HG02840 (cell line): Measurements from ENCODE around the gene BTBD6.

Experiments
- ATAC-seq: cut with Tn5 transposase; IDR thresholded peaks from one replicate; pipeline ENCODE4 v1.9.1; 2021; ENCODE audit warnings: mild to moderate bottlenecking, moderate library complexity, moderate number of reproducible peaks; ENCODE audit not compliant: unreplicated experiment, low FRiP score

BTBD6 gene

GRCh38 chr14:105248368-105249181, at the start of gene BTBD6:
Gene BTBD6, plus strand, starts transcription at chr14:105248533. Its CDS starts 179 bp downstream, at chr14:105248712.
- ATAC-seq: peak; percentile 85

GRCh38 chr14:105198588-105198987, 49.7 kb upstream of the BTBD6 start:
- ATAC-seq: no peak

GRCh38 chr14:105199093-105199492, 49.2 kb upstream of the BTBD6 start:
- ATAC-seq: no peak

GRCh38 chr14:105200074-105200473, 48.3 kb upstream of the BTBD6 start:
- ATAC-seq: no peak

- ATAC-seq: no peak
Observed at GRCh38 chr14:105200641-105201040, 47.7 kb upstream of the BTBD6 start.

- ATAC-seq: no peak
Observed at GRCh38 chr14:105201156-105201924, 47.0 kb upstream of the BTBD6 start.

- ATAC-seq: no peak
Observed at GRCh38 chr14:105201925-105202513, 46.3 kb upstream of the BTBD6 start.

GRCh38 chr14:105203057-105203531, 45.2 kb upstream of the BTBD6 start:
- no peak for ATAC-seq

- ATAC-seq: no peak
Observed at GRCh38 chr14:105203701-105204100, 44.6 kb upstream of the BTBD6 start.

- no peak for ATAC-seq
Observed at GRCh38 chr14:105204206-105204930, 44.0 kb upstream of the BTBD6 start.

GRCh38 chr14:105204931-105205672, 43.2 kb upstream of the BTBD6 start:
- no peak for ATAC-seq

GRCh38 chr14:105205673-105206208, 42.6 kb upstream of the BTBD6 start:
- ATAC-seq: no peak

GRCh38 chr14:105206873-105207272, 41.5 kb upstream of the BTBD6 start:
- no peak for ATAC-seq

- no peak for ATAC-seq
Observed at GRCh38 chr14:105207460-105207901, 40.9 kb upstream of the BTBD6 start.

- no peak for ATAC-seq
Observed at GRCh38 chr14:105207996-105208737, 40.2 kb upstream of the BTBD6 start.

- ATAC-seq: no peak
Observed at GRCh38 chr14:105208738-105209075, 39.6 kb upstream of the BTBD6 start.

- ATAC-seq: no peak
Observed at GRCh38 chr14:105209091-105209490, 39.2 kb upstream of the BTBD6 start.

GRCh38 chr14:105209646-105210045, 38.7 kb upstream of the BTBD6 start:
- no peak for ATAC-seq
